GM21619 (cell line): Measurements from ENCODE around the gene CCNL2.
"Not testable (repeated sequence)": the region's sequence is repeated elsewhere in the genome, so short reads cannot be mapped to it uniquely, and the experiment has no call there.

Source experiments
- ATAC-seq: cut with Tn5 transposase; IDR thresholded peaks from one replicate; pipeline ENCODE4 v1.9.1; 2021; ENCODE audit not compliant: unreplicated experiment

Gene CCNL2

DNA sequence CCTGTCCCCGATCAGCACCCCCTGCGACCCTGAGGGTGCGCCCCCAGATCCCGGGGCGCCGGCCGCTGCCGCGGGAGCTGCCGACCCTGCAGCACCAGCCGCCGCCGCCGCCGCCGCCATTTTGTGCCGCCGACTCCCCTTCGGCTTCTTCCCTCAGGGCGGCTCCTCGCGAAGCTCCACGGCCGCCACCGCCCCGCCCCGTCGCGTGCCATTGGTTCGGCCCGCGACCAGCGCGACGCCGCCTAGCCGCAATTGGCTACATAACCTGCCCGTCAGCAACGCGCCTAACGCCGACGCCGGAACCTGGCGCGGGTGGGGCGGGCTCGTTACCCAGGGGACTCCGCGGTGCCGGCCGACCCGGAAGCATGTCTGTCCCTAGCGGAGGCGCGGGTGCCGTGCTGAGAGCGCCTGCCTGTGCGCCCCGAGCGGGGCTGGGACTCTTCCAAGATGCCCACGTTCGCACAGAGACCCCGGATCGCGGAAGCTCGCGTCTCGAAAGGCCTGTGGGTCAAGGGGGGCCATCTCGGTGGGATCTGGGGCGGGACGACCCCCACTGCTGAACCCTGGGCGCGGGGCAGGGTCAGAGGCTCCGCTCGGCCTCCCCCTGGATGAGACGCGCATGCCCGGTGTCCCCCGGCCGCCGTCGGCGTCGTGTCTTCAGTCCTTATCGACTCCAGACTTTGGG, at the start of gene CCNL2:
CCNL2 (minus strand) TSS at position 149 of the 685 bp plus-strand sequence; CDS start at position 120, 29 bp downstream.
- ATAC-seq: peak; percentile 93

DNA sequence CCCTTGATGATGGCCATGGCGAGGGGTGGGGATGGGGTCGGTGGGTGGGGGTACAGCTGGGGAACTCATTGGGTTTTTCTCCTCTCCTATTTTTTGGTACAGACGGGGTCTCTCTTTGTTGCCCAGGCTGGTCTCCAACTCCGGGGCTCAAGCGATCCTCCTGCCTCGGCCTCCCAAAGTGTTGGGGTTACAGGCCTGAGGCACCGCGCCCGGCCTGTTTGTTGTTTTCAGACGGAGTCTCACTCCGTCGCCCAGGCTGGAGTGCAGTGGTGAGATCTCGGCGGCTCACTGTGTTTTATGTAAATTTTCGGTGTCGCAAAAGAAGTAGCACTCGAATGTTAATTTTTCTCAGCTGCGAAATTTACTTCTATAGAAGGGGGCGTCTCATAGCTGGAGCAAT, 47.5 kb upstream of the CCNL2 start:
- not testable (repeated sequence) for ATAC-seq

DNA sequence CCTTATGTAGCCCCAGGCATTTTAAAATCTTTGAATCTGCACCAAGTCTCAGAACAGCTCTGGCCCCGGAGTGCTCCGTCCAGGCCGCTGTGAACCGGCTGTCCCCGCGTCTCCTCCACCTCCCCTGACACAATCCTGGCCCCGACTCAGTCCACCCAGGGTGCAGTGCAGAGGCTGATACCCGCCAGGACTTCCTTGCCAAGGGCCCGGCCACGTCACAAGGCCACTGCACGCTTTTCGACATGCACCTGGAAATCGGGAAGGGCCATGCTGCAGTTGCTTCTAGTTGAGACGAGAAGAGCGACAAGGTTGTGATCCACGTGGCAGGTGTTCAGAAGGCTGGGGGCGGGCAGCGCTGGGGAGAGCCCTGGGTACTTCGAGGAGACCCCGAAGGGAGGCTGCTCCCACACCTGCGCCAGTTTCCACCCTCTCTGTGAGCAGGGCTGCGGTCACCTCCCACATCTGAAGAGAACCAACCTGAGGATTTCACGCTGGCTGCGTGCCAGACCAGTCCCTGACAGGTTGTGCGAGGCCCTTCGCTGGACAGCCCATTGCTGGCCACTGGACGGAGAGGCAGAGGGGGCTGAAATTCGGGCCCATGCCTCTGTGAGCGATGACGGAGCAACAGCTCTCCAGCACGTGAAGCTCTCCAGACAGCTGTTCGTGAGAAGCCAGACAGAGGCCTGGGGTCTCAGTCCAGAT, 43.1 kb upstream of the CCNL2 start:
- ATAC-seq: no peak

DNA sequence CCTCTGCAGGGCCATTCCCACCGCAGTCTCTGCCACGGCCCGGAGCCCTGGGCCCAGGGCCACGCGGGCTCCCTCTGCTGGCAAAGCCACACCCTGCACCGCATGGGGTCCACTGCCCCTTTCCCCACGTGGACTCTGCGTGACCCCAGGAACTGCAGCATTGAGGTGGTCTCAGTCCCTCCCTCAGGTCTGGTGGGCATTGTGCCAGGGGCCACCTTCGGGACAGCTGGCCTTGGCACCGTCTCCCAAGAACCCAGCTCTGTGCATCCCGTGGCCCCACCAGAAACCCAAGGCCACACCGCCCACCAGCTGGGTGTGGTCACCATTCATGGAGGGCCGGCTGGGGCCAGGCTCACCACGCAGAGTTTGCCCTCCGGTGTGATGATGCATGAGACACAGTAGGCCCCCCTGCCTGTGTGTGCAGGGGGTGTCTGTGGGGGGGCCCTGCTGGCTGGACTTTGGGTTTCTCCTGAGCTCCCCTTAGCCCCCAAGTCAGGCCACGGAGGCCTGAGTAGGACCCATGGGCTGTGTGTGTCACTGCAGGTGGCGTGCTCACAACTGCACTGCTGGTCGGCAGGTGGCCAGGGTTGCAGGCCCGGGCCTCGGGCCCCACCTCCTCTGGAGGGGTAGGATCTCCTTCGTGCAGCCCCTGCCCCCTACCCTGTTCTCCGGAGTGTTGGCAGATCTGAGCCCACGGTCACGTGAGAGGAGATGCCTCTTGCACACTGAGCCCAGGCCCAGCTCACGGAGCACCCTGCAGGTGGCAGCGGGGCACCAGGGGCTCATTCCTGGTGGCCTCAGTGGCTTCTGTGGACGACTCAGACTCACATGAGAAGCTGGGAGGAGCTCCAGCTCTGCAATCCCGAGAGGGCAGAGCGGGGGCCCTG, 42.1 kb upstream of the CCNL2 start:
- no peak for ATAC-seq

DNA sequence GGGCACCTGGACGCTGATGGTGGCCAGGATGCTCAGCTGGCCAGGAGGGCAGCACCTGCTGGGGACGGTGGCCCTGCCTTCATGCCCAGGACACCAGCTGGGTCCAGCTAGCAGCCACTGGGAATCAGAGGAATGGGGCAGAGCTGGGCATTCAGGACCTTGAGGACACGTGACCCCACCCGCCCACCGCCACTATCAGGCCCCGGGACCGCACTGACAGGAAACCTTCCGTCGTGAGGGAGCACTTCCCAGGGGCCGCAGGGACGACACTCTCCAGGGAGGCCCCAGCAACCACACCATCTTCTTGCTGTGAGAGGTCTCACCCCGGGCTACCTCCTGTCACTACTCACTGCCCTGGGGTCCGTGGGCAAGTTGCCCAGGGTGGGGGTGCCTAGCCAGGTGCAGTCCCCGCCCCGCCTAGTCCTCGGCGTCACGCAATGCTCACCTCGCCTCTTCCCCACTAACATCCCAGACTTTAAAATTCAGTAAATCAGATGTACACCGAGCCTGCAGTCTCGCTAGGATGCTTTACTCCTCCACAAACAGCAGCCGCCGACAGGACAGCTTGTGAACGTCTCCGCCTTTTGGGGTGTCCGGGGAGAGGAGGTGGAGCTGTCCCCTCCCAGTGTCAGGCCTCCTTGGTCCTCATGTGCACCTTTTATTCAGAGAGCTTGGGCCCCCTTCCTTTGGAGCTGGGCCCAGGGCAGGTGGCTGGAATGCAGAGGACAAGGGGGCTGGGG, 41.3 kb upstream of the CCNL2 start:
- no peak for ATAC-seq

DNA sequence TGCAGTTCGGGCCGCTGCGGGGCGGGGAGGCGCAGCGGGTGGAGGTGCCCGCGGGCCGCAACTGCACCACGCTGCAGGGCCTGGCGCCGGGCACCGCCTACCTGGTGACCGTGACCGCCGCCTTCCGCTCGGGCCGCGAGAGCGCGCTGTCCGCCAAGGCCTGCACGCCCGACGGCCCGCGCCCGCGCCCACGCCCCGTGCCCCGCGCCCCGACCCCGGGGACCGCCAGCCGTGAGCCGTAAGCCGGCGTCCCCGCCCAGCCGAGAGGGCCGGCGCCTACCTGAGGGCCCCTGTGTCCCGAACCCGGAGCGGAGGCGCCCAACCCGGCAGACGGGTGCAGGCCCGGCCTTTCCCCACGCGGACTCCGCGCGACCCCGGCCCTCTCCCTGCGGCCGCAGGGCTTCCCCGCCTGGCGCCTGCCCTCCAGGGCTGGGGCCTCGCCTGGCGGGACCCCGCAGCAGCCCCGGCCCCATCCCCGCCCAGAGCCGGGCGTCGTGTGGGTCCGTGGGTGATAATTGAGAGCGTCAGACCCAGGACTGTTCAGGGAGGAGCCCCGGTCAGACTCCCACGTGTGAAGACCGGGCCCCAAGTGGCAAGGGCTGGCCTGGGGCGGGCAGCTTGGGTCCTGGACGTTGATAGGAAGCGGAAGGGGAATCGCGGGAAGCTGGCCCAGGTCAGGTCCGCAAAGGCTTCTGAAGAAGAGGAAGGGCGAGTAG, 40.6 kb upstream of the CCNL2 start:
- no peak for ATAC-seq

DNA sequence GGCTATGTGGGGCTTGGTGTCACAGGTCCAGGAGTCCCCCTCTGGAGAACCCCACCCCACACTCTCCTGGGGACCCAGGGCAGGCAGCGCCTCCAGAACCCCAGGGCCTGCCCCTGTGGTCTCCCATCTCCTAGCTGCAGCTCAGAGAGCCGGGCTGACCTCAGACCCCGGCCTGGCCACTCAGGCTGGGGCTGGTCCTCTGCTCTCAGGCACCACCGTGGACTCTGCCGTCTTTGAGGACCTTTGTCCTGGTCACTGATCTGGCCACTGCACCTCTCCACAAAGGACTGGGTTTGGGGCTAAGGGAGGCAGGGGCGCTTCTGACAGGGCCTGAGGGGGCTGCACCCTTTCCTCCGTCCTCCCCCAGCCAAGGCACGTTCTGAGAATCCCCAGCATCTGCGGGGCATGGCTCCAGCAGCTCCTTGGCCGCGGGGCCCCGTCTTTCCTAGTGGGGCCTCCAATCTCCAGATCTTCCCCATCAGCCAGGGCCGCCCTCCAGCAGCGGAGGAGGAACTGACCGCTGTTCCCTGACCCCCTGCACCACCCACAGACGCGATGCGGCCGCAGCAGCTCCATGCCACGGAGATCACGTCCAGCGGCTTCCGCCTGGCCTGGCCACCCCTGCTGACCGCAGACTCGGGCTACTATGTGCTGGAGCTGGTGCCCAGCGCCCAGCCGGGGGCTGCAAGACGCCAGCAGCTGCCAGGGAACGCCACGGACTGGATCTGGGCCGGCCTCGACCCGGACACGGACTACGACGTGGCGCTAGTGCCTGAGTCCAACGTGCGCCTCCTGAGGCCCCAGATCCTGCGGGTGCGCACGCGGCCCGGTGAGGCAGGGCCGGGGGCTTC, 39.6 kb upstream of the CCNL2 start:
- ATAC-seq: no peak

DNA sequence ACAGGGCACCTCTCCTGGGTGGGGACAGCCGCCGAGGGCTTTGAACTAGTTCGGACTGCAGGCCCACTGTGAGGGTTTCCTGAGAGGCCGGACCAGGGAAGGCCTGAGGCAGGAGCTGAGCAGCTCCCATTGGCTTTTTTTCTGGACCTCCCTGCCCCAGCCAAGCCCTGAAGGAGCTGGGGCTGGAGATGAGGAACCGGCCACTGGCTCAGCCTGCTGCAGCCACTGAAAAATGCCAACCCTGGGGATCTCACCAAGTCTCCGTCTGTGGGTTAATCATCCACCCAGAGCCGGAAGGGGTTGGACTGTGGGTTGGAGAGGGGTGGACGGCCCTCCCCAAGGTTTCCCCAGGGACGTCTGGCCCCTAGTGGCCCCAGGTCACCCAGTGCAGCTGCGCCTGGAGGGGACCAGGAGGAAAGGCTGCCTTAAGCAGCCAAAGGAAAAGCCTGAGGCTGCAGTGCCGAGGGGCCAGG, 38.8 kb upstream of the CCNL2 start:
- no peak for ATAC-seq

DNA sequence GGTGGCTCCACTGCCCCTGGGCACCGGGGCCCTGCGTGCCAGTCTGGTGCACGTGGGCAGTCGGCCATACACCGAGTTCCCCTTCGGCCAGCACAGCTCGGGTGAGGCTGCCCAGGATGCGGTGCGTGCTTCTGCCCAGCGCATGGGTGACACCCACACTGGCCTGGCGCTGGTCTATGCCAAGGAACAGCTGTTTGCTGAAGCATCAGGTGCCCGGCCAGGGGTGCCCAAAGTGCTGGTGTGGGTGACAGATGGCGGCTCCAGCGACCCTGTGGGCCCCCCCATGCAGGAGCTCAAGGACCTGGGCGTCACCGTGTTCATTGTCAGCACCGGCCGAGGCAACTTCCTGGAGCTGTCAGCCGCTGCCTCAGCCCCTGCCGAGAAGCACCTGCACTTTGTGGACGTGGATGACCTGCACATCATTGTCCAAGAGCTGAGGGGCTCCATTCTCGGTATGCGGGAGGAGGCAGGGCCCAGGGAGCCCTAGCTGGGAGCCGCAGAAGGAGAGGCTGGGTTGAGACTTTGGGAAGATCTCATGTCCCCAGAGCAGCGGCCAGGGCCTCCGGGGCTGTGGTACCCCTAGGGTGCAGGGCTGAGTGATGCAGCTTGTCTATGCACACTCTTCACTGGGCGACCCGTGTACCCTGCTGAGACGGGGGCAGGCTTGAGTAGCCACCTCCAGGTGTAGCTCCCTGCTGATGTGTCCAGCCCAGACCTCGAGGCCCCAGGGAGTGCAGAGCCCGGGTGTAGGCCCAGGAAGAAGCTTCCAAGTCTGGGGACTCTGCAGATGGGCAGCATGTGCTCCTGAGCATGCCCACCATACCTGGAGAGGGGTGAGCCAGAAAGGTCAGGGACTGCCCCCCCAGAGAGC, 38.1 kb upstream of the CCNL2 start:
- ATAC-seq: no peak

DNA sequence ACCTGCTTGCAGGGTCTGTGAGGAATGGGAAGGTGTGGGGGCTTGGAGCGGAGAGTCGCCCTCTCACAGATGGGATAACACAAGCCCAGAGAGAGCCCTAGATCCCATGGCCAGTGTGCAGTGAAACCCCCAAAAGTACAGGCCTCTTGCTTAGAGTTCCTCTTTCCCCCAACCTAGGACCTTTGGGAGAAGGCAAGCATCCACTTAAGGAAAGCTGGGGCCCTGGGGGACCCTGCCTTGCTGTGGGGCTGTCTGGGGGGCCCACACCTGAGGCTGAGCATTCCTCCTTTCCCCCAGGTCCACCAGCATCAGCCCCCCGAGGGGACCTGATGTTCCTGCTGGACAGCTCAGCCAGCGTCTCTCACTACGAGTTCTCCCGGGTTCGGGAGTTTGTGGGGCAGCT, 37.5 kb upstream of the CCNL2 start:
- ATAC-seq: no peak

DNA sequence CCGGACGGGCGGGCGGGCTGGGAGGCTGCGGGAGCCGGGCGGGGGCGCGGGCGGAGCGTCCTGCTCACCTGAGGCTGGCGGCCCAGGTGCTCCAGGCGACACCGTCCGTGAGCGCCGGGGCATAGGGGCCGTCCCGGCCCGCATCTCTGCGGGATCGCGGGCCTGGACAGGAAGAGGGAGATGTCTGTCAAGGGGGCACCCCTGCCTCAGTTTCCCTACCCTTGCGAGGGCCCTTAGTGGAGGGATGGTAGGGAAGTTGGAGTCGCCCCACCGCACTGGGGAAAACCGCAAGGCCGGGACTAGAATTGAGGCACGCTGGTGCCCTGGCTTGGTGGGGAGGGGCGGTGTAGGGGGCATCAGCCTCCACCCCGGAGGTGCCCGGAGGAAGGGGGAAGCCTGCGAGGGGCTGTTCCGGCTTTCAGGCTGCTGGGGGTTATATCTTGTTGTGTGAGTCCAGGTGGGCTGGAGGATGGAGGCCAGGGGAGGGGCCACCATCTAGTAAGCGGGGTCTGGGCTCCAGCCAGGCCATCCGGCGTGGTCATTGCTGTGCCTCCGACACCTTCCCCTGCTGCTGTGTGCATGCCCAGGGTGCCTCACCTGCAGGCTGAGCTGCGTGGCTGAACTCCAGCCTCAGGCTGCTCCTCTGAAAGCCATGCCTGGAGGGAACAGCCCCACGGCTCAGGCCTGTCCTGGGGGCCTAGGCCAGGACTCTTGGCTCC, 36.9 kb upstream of the CCNL2 start:
- ATAC-seq: no peak

DNA sequence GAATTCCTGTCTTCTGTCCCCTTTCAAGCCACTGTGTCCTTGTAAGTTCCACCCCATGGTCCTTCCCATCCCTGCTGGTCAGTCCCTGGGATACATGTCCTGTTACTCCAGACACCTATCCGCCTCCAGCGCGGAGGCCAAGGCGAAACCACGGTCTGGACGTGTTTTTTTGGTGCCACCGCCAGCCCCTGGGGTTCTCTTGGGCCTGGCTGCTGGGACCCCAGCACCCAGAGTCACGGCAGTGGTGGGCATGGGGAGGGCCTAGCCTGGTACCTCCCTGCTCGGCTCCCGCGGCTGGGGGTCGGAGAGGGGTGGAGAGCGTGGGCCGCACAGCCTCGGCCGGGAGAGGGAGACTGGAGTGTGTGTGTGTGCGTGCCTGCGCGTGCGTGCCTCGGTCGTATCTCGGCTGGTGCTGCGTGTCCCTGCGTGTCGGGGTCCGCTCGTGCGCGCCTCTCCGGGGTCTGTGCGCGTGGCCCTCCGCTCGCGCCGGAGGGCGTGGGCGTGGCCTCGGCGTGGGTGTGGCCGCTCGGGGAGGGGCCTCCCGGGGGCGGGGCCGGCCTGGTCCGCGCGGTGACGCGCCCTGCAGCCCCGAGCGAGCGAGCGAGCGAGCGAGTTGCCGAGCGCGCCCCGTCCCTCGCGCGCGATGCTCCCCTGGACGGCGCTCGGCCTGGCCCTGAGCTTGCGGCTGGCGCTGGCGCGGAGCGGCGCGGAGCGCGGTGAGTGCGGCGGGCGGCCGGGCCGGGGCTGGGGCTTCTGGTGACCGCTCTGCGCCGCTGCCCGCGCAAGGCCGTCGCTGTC, 36.2 kb upstream of the CCNL2 start, which contains the start of gene VWA1:
VWA1 (plus strand) TSS at position 585 of the 798 bp plus-strand sequence; CDS start at position 644, 59 bp downstream.
- no peak for ATAC-seq

DNA sequence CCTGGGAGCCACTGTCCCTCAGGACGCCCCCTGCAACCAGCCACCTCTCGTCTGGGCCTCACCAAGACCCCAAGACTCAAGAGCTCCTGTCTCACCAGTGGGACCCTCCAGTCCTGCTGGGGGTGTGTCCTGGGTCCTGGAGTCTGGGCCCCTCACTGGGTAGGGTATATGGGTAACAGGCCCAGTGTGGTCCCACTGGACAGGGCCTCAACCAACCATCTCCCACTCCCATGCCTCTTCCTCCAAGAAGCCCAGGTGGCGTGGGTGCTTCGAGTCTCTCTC, 35.6 kb upstream of the CCNL2 start:
- no peak for ATAC-seq

DNA sequence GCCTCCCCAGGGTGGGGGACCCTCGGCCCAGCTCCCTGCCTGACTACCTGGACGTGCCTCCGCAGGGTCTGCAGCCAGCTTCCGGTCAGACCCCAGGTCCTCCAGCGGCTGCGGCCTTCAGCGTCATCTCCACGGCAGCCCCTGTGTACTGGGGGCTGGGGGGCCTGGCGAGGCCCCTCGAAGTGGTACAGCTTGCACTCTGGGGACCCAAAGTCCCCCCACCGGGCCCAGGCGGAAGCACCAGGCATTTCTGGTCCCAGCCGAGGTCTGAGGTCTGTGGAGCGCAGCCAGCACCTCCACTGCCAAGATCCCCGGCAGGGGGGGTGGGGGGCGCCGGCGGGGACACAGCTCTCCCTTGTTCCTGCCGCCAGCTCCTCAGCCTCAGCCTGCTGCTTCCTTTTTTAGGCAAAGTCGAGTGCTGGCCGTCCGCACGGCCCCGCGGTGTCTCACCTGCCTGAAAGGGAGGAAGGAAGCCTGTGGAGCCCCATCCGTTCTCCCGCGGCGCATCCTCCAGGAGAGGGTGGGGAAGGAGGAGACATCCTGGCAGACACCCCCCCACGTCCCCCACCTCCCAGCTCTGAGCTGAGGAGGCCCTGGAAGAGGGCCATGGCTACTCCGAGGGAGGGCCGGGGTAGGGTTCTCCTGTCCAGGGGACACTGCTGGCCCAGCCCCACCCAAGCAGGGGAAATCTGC, 35.1 kb upstream of the CCNL2 start:
- no peak for ATAC-seq

DNA sequence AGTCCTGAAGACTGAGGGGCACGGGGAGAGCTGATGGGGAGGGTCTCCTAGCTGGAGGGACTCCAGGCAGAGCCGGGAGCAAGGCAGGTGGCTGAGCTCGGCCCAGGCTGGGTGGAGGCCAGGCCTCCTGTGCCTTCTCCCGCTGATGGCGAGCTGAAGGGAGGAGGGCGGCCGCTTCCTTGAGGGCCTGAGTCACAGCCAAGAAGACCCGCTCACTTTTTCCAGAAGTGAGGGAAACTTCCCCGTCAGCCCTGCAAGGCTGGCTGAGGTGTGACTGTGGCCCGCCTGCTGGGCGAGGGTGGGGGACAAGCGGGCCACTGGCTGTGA, 34.6 kb upstream of the CCNL2 start:
- no peak for ATAC-seq

DNA sequence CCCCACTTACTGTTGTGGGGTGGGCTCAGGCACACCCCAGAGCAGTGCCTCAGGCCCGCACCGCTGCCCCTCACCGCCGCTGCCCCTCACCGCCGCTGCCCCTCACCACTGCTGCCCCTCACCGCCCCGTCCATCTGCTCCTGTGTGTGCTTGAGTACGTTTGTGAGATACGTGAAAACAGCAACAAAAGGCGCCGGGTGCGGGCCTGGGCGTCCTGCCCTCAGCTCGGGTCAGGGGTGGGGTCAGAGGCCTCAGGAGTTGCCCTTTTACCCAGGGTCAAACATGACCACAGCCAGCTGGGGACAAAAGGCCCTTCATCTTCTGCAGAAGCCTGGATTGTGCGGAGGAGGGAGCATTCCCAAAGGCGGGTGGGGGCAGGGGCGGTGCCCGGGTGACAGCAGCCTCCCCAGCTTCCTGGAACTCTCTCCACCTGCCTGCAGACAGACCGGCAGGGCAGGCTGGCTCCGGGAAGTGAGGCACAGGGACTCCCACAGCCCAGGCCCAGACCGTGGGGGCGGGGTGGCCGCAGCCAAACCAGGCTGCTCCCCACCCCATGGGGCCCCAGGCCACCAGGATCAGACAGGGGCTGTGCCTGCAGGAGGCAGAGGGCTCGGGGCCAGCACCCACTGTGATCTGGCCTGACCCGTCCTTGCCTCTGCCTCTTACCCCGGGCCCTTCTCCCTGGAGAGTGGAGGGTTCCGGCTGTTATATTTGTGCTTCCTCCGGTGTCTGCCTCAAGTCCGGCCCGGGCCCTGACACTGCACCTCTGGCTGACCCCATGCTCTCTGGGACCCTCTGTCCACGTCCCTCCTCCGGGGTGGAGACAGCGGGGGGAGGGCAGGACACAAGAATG, 34.0 kb upstream of the CCNL2 start:
- no peak for ATAC-seq
